Loucy (cell line): ENCODE results near the gene MAP3K13.

Source experiments
- EZH2phosphoT487 ChIP-seq: fragments of 200-600 bp; IDR thresholded peaks from 2 replicates; pipeline ENCODE4 v1.6.1; 2018; ENCODE audit warnings: antibody characterized with exemption, mild to moderate bottlenecking, moderate library complexity, borderline replicate concordance
- TF ChIP-seq, protein P1 (sequence below): fragments of 200-600 bp; sonication (generic); conservative IDR thresholded peaks from 2 replicates; pipeline ENCODE4 v1.5.1; 2014; ENCODE audit warnings: mild to moderate bottlenecking, antibody characterized with exemption, low read length

DNA sequence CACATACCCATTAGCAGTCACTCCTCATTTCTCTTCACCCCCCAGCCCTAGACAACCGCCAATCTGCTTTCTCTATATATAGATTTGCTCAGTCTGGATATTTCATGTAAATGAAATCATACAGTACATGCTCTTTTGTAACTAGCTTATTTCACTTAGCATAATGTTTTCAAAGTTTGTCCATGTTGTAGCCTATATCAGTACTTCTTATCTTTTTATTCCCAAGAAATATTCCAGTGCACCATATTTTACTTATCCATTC is 3.1 kb downstream of the MAP3K13 start:
- TF ChIP-seq, protein P1, sequence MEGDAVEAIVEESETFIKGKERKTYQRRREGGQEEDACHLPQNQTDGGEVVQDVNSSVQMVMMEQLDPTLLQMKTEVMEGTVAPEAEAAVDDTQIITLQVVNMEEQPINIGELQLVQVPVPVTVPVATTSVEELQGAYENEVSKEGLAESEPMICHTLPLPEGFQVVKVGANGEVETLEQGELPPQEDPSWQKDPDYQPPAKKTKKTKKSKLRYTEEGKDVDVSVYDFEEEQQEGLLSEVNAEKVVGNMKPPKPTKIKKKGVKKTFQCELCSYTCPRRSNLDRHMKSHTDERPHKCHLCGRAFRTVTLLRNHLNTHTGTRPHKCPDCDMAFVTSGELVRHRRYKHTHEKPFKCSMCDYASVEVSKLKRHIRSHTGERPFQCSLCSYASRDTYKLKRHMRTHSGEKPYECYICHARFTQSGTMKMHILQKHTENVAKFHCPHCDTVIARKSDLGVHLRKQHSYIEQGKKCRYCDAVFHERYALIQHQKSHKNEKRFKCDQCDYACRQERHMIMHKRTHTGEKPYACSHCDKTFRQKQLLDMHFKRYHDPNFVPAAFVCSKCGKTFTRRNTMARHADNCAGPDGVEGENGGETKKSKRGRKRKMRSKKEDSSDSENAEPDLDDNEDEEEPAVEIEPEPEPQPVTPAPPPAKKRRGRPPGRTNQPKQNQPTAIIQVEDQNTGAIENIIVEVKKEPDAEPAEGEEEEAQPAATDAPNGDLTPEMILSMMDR, result no peak
- no peak for TF ChIP-seq EZH2phosphoT487
